Subcutaneous adipose tissue (tissue), 4 donors: ENCODE measurements around the gene CC2D1B. TPM values are rescaled to one million over a fixed set of nuclear protein-coding genes. Genes with fewer than 3 reads are reported as not detected.

ENCODE experiments used
- total RNA-seq, 4 donors: library from RNA; depleted of rRNA; stranded (reverse); fragments of >200 nt; gene quantifications; one replicate each; pipeline ENCODE4 v1.1.0, GENCODE V29; 2016
- TF ChIP-seq, protein P1 (sequence below): fragments of 450-650 bp; IDR thresholded peaks from one replicate; pipeline ENCODE4 v1.5.1; 2016; ENCODE audit warnings: low read depth, mild to moderate bottlenecking, control low read depth, antibody characterized with exemption, moderate library complexity

Gene CC2D1B
- total RNA-seq, 4 donors from 2014 or later, result 20.4 to 54.3 (median 27.9) TPM

DNA sequence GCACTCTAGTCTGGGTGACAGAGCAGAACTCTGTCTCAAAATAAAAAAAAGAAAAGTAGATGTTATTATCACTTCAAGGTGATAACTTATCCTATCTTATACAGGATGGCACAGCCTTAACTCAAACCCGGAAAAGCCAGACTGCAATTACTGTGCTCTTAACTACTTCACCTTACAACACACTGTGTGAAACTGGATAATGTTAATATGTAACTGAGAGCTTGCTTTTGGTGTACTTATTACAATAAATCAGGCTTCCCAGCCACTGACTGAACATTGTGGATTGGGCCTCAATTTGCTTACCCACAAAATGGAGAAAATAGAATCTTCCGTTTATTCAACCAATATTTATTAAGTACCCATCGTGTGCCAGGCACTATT lies 36.8 kb upstream of the CC2D1B start:
- TF ChIP-seq, protein P1, sequence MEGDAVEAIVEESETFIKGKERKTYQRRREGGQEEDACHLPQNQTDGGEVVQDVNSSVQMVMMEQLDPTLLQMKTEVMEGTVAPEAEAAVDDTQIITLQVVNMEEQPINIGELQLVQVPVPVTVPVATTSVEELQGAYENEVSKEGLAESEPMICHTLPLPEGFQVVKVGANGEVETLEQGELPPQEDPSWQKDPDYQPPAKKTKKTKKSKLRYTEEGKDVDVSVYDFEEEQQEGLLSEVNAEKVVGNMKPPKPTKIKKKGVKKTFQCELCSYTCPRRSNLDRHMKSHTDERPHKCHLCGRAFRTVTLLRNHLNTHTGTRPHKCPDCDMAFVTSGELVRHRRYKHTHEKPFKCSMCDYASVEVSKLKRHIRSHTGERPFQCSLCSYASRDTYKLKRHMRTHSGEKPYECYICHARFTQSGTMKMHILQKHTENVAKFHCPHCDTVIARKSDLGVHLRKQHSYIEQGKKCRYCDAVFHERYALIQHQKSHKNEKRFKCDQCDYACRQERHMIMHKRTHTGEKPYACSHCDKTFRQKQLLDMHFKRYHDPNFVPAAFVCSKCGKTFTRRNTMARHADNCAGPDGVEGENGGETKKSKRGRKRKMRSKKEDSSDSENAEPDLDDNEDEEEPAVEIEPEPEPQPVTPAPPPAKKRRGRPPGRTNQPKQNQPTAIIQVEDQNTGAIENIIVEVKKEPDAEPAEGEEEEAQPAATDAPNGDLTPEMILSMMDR, result no peak

DNA sequence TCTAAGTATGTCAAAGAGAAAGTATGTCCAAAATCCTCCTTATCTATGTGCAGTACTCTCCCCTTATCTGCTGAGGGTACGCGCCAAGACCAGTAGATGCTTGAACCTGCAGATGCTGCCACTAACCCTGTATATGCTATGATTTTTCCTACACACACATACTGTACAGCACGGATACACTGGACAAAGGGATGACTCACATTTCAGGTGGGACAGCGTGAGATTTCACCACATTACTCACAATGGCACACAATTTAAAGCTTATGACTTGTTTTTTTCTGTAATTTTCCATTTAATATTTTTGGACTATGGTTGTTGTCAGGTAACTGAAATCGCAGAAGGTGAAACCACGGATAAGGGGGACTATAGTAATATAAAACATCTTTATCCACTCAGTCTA lies 34.1 kb upstream of the CC2D1B start:
- TF ChIP-seq, protein P1, result no peak

DNA sequence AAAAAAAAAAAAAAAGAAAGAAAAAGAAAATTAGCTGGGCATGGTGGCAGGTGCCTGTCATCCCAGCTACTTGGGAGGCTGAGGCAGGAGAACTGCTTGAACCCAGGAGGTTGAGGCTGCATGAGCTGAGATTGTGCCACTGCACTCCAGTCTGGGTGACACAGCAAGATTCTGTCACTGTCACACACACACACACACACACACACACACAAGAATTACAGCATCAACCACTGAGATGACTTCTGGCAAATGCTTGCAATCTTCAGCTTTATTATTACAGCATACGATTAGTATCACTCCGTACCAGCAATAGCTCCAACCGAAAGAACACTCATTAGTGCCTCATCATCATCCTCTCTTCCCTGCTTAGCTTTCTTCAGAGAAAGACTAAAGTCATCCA lies 33.6 kb upstream of the CC2D1B start:
- TF ChIP-seq, protein P1, result no peak

DNA sequence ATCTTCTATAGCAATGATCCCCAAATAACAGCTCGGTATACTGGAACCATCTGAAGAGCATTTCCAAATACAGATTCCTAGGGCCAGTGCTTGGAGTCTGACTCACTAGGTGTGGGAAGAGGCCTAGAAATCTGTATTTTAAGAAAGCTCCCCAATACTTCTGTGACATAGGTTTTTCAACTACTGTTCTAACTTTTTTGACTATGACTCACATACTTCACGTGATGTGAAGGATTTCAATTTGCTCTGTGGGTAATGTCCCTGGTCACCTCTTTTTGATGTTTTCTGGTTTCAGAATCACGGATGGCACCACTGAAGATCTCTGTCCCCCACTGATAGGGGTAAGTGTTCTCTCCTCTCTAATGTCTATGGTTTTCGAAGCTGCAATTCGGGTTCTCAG lies 27.2 kb upstream of the CC2D1B start:
- TF ChIP-seq, protein P1, result no peak

DNA sequence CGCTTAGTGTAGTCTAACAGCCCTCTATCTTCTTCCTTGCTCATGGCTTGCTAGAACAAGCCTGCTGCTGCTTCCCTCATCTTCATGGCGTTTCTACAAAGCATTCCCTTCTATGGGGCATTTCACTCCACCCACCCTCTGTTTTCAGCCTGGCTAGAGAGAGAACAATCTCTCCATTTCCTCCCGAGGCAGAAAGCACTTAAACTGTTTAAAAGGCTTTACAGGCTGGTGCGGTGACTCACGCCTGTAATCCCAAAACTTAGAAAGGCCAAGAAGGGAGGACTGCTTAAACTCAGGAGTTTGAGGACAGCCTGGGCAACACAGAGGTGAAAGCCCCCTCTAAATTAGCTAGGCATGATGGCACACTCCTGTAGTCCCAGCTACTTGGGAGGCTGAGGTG lies 20.5 kb upstream of the CC2D1B start:
- TF ChIP-seq, protein P1, result no peak

DNA sequence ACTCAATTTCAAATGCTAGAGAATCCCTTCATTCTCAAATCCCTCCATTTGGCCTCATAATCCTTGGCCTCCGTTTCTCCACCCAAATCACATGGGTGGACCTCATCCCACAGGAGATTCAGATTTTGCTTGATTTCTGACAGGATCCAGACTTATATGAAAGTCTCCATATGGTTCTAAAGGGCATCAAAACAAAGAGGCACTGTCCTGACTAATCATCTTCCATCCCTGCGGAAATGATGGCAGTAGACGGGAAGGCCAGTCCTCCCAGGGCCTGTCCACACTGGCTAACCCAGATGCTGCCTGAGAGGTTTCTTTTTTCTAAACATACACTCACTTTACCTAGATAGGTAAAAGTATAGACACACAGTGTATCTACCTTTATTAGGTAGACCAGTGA lies 19.4 kb upstream of the CC2D1B start:
- TF ChIP-seq, protein P1, result no peak

DNA sequence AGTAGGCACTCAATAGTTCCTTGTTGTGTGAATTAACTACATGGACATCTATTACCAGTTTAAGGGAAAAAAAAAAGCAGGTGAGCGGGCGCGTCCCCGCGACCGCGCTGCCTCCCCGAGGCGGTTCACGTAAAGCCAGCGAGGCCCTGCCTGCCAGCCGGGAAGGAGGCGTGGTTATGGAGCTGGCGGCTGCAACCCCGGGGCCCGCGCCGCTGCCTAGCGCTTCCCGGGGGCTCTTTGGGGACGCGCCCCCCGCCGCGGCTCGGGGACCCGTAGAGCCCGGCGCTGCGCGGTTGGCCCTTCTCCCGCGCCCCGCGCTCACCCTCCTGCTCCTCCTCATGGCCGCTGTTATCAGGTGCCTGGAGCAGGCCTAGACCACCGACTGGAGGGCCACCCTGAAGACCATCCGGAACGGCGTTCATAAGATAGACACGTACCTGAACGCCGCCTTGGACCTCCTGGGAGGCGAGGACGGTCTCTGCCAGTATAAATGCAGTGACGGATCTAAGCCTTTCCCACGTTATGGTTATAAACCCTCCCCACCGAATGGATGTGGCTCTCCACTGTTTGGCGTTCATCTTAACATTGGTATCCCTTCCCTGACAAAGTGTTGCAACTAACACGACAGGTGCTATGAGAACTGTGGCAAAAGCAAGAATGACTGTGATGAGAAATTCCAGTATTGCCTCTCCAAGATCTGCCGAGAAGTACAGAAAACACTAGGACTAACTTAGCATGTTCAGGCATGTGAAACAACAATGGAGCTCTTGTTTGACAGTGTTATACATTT lies 2.6 kb upstream of the CC2D1B start:
- TF ChIP-seq, protein P1, result no peak
